ENCODE data around the gene CD99. TPM values are rescaled to one million over a fixed set of nuclear protein-coding genes. Genes with fewer than 3 reads are reported as not detected.
A peak's percentile ranks its signal among the peaks of the same experiment; 100 is the strongest.

CD99 gene
- total RNA-seq, 3 donors from 2014 or later (not counting 1 experiment from before 2014, with no cell fraction given) = 312 to 340 (median 333) TPM

- no peak for ATAC-seq
- H3K9me3 ChIP-seq (ENCODE audit: control insufficient read depth, insufficient read depth, low read length) = no peaks in the 10 kb centered on the region
- no peaks in the 10 kb centered on the region for H3K9me3 Mint-ChIP-seq
- no CpG with 5 or more reads among the region's 1 CpG for WGBS (ENCODE audit: insufficient coverage)
- no peaks in the 10 kb centered on the region for H3K27me3 ChIP-seq (ENCODE audit: control insufficient read depth, insufficient read depth, low read length)
- H3K4me1 ChIP-seq (ENCODE audit: control insufficient read depth, insufficient read depth, low read length) = no peaks in the 10 kb centered on the region
- TF ChIP-seq CTCF (IDR thresholded peaks at IDR 0.05) = no peak
- no peak overlapping the region for H3K27ac Mint-ChIP-seq
- H3K4me3 ChIP-seq (ENCODE audit: low read length) = no peak overlapping the region
- peaks cover 0 to 18% of the 10 kb centered on the region in 2 donors for H3K4me1 Mint-ChIP-seq
- peaks cover 6% of the 10 kb centered on the region for H3K36me3 ChIP-seq (ENCODE audit: control insufficient read depth, insufficient read depth, low read length)
- H3K27me3 Mint-ChIP-seq (ENCODE audit: low read depth in 2 of 2) = no peaks in the 10 kb centered on the region
- H3K36me3 Mint-ChIP-seq = no peaks in the 10 kb centered on the region
- intact Hi-C loops (cut with micrococcal nuclease) = loop anchor here (1.0 to 5.0 kb wide), 2 partner anchors 63 to 168 kb away; no protein-coding TSS in a partner anchor
- no peak overlapping the region for H3K4me3 Mint-ChIP-seq
- no peak overlapping the region for H3K27ac ChIP-seq (ENCODE audit: low read length)
- DNase-seq = no peak
These were observed 47.2 kb upstream of the CD99 start for GRCh38 chrX:2643880-2644279.

- intact Hi-C loops (cut with micrococcal nuclease) = no loop called here
- H3K27ac Mint-ChIP-seq = no peak overlapping the region
- peaks cover 0 to 12% of the 10 kb centered on the region in 2 donors for H3K4me1 Mint-ChIP-seq
- Histone ChIP-seq H3K27me3 (ENCODE audit: control insufficient read depth, insufficient read depth, low read length) (no peaks in the 10 kb centered on the region), H3K36me3 (ENCODE audit: control insufficient read depth, insufficient read depth, low read length) (peaks cover 3% of the 10 kb centered on the region), H3K4me1 (ENCODE audit: control insufficient read depth, insufficient read depth, low read length) (no peaks in the 10 kb centered on the region), H3K9me3 (ENCODE audit: control insufficient read depth, insufficient read depth, low read length) (no peaks in the 10 kb centered on the region), H3K27ac (ENCODE audit: low read length) (no peak overlapping the region), H3K4me3 (ENCODE audit: low read length) (no peak overlapping the region)
- WGBS (ENCODE audit: insufficient coverage) = 60% methylated on average over 5 of the region's 5 CpGs
- no peaks in the 10 kb centered on the region for H3K36me3 Mint-ChIP-seq
- DNase-seq (no peak), ATAC-seq (no peak)
- no peak for TF ChIP-seq CTCF (IDR thresholded peaks at IDR 0.05)
- no peak overlapping the region for H3K4me3 Mint-ChIP-seq
- no peaks in the 10 kb centered on the region for H3K9me3 Mint-ChIP-seq
- H3K27me3 Mint-ChIP-seq (ENCODE audit: low read depth in 2 of 2) = no peaks in the 10 kb centered on the region
These were observed 45.5 kb upstream of the CD99 start for GRCh38 chrX:2645563-2645962.

GRCh38 chrX:2647627-2648026 lies 43.5 kb upstream of the CD99 start:
- H3K4me1 Mint-ChIP-seq = peaks cover 0 to 12% of the 10 kb centered on the region in 2 donors
- Histone ChIP-seq H3K27me3 (ENCODE audit: control insufficient read depth, insufficient read depth, low read length) (no peaks in the 10 kb centered on the region), H3K4me1 (ENCODE audit: control insufficient read depth, insufficient read depth, low read length) (no peaks in the 10 kb centered on the region), H3K9me3 (ENCODE audit: control insufficient read depth, insufficient read depth, low read length) (no peaks in the 10 kb centered on the region), H3K4me3 (ENCODE audit: low read length) (no peak overlapping the region), H3K36me3 (ENCODE audit: control insufficient read depth, insufficient read depth, low read length) (peaks cover 2% of the 10 kb centered on the region), H3K27ac (ENCODE audit: low read length) (no peak overlapping the region)
- H3K4me3 Mint-ChIP-seq = no peak overlapping the region
- no peak for ATAC-seq
- TF ChIP-seq CTCF (IDR thresholded peaks at IDR 0.05) = no peak
- no peaks in the 10 kb centered on the region for H3K36me3 Mint-ChIP-seq
- DNase-seq = no peak
- peak overlapping the region in 1 of 2 donors; percentile 20 for H3K27ac Mint-ChIP-seq
- intact Hi-C loops (cut with micrococcal nuclease) = no loop called here
- WGBS (ENCODE audit: insufficient coverage) = 43% methylated on average over 3 of the region's 3 CpGs
- no peaks in the 10 kb centered on the region for H3K27me3 Mint-ChIP-seq (ENCODE audit: low read depth in 2 of 2)
- no peaks in the 10 kb centered on the region for H3K9me3 Mint-ChIP-seq

- Histone ChIP-seq H3K27me3 (ENCODE audit: control insufficient read depth, insufficient read depth, low read length) (no peaks in the 10 kb centered on the region), H3K9me3 (ENCODE audit: control insufficient read depth, insufficient read depth, low read length) (no peaks in the 10 kb centered on the region), H3K36me3 (ENCODE audit: control insufficient read depth, insufficient read depth, low read length) (peaks cover 2% of the 10 kb centered on the region), H3K4me3 (ENCODE audit: low read length) (no peak overlapping the region), H3K4me1 (ENCODE audit: control insufficient read depth, insufficient read depth, low read length) (no peaks in the 10 kb centered on the region), H3K27ac (ENCODE audit: low read length) (no peak overlapping the region)
- no peak overlapping the region for H3K27ac Mint-ChIP-seq
- no peak for ATAC-seq
- H3K4me3 Mint-ChIP-seq = no peak overlapping the region
- no peaks in the 10 kb centered on the region for H3K36me3 Mint-ChIP-seq
- no peaks in the 10 kb centered on the region for H3K9me3 Mint-ChIP-seq
- no peaks in the 10 kb centered on the region for H3K27me3 Mint-ChIP-seq (ENCODE audit: low read depth in 2 of 2)
- peaks cover 0 to 12% of the 10 kb centered on the region in 2 donors for H3K4me1 Mint-ChIP-seq
- TF ChIP-seq CTCF (IDR thresholded peaks at IDR 0.05) = no peak
- intact Hi-C loops (cut with micrococcal nuclease) = no loop called here
- DNase-seq = no peak
These were observed 41.1 kb upstream of the CD99 start for GRCh38 chrX:2650037-2650436.

Data from natural killer cell (primary cell).